ENCODE data around the gene TMEM154.

Gene TMEM154

GRCh38 chr4:152643153-152644035, 36.4 kb downstream of the TMEM154 start:
- H3K27ac ChIP-seq (ENCODE audit: low read depth, low read length) = no peak overlapping the region
- 68% methylated on average over 8 of the region's 8 CpGs for WGBS

GRCh38 chr4:152640058-152640921, 39.5 kb downstream of the TMEM154 start:
- WGBS = 71% methylated on average over 8 of the region's 8 CpGs
- Histone ChIP-seq H3K27ac (ENCODE audit: low read depth, low read length) (no peak overlapping the region), H3K27me3 (ENCODE audit: insufficient read depth, low read length) (no peaks in the 10 kb centered on the region), H3K4me1 (ENCODE audit: insufficient read depth, low read length) (peaks cover 25% of the 10 kb centered on the region), H3K4me3 (ENCODE audit: low read length) (no peak overlapping the region), H3K9ac (ENCODE audit: low read depth, low read length) (no peak overlapping the region), H3K36me3 (ENCODE audit: insufficient read depth, low read length) (no peaks in the 10 kb centered on the region), H3K9me3 (ENCODE audit: insufficient read depth, low read depth, low read length) (no peaks in the 10 kb centered on the region)

More at GRCh38 chr4:152643153-152644035, 36.4 kb downstream of the TMEM154 start:
- Histone ChIP-seq H3K27me3 (ENCODE audit: insufficient read depth, low read length) (no peaks in the 10 kb centered on the region), H3K4me3 (ENCODE audit: low read length) (no peak overlapping the region), H3K36me3 (ENCODE audit: insufficient read depth, low read length) (no peaks in the 10 kb centered on the region), H3K9me3 (ENCODE audit: insufficient read depth, low read depth, low read length) (no peaks in the 10 kb centered on the region), H3K9ac (ENCODE audit: low read depth, low read length) (no peak overlapping the region), H3K4me1 (ENCODE audit: insufficient read depth, low read length) (peaks cover 33% of the 10 kb centered on the region)

- Histone ChIP-seq H3K4me1 (ENCODE audit: insufficient read depth, low read length) (peaks cover 19% of the 10 kb centered on the region), H3K27me3 (ENCODE audit: insufficient read depth, low read length) (no peaks in the 10 kb centered on the region), H3K36me3 (ENCODE audit: insufficient read depth, low read length) (no peaks in the 10 kb centered on the region), H3K4me3 (ENCODE audit: low read length) (no peak overlapping the region), H3K9ac (ENCODE audit: low read depth, low read length) (no peak overlapping the region), H3K27ac (ENCODE audit: low read depth, low read length) (no peak overlapping the region), H3K9me3 (ENCODE audit: insufficient read depth, low read depth, low read length) (no peaks in the 10 kb centered on the region)
- WGBS = 93% methylated on average over 4 of the region's 4 CpGs
These were observed 43.9 kb downstream of the TMEM154 start for GRCh38 chr4:152635851-152636250.

- WGBS = 92% methylated on average over 1 of the region's 4 CpGs
- Histone ChIP-seq H3K9ac (ENCODE audit: low read depth, low read length) (no peak overlapping the region), H3K9me3 (ENCODE audit: insufficient read depth, low read depth, low read length) (no peaks in the 10 kb centered on the region), H3K27me3 (ENCODE audit: insufficient read depth, low read length) (no peaks in the 10 kb centered on the region), H3K27ac (ENCODE audit: low read depth, low read length) (no peak overlapping the region), H3K36me3 (ENCODE audit: insufficient read depth, low read length) (no peaks in the 10 kb centered on the region), H3K4me3 (ENCODE audit: low read length) (no peak overlapping the region), H3K4me1 (ENCODE audit: insufficient read depth, low read length) (peaks cover 14% of the 10 kb centered on the region)
These were observed 45.6 kb downstream of the TMEM154 start for GRCh38 chr4:152634110-152634760.

- Histone ChIP-seq H3K4me1 (ENCODE audit: insufficient read depth, low read length) (peaks cover 14% of the 10 kb centered on the region), H3K27me3 (ENCODE audit: insufficient read depth, low read length) (no peaks in the 10 kb centered on the region), H3K27ac (ENCODE audit: low read depth, low read length) (no peak overlapping the region), H3K9me3 (ENCODE audit: insufficient read depth, low read depth, low read length) (no peaks in the 10 kb centered on the region), H3K36me3 (ENCODE audit: insufficient read depth, low read length) (no peaks in the 10 kb centered on the region), H3K4me3 (ENCODE audit: low read length) (no peak overlapping the region), H3K9ac (ENCODE audit: low read depth, low read length) (no peak overlapping the region)
- 64% methylated on average over 3 of the region's 3 CpGs for WGBS
These were observed 46.7 kb downstream of the TMEM154 start for GRCh38 chr4:152633118-152633517.

GRCh38 chr4:152630324-152630723, 49.5 kb downstream of the TMEM154 start:
- no peak overlapping the region for H3K27ac ChIP-seq (ENCODE audit: low read depth, low read length)
- no CpG with 5 or more reads among the region's 1 CpG for WGBS
- H3K4me3 ChIP-seq (ENCODE audit: low read length) = no peak overlapping the region
- no peak overlapping the region for H3K9ac ChIP-seq (ENCODE audit: low read depth, low read length)
- H3K9me3 ChIP-seq (ENCODE audit: insufficient read depth, low read depth, low read length) = no peaks in the 10 kb centered on the region
- no peaks in the 10 kb centered on the region for H3K36me3 ChIP-seq (ENCODE audit: insufficient read depth, low read length)
- no peaks in the 10 kb centered on the region for H3K27me3 ChIP-seq (ENCODE audit: insufficient read depth, low read length)
- H3K4me1 ChIP-seq (ENCODE audit: insufficient read depth, low read length) = peaks cover 13% of the 10 kb centered on the region

GRCh38 chr4:152629908-152630307, 49.9 kb downstream of the TMEM154 start:
- H3K27me3 ChIP-seq (ENCODE audit: insufficient read depth, low read length) = no peaks in the 10 kb centered on the region
- no peak overlapping the region for H3K4me3 ChIP-seq (ENCODE audit: low read length)
- H3K9me3 ChIP-seq (ENCODE audit: insufficient read depth, low read depth, low read length) = no peaks in the 10 kb centered on the region
- no peak overlapping the region for H3K27ac ChIP-seq (ENCODE audit: low read depth, low read length)
- 96% methylated on average over 3 of the region's 3 CpGs for WGBS
- peaks cover 9% of the 10 kb centered on the region for H3K4me1 ChIP-seq (ENCODE audit: insufficient read depth, low read length)
- no peak overlapping the region for H3K9ac ChIP-seq (ENCODE audit: low read depth, low read length)
- H3K36me3 ChIP-seq (ENCODE audit: insufficient read depth, low read length) = no peaks in the 10 kb centered on the region

- WGBS = 90% methylated on average over 5 of the region's 5 CpGs
- Histone ChIP-seq H3K36me3 (ENCODE audit: insufficient read depth, low read length) (no peaks in the 10 kb centered on the region), H3K9ac (ENCODE audit: low read depth, low read length) (no peak overlapping the region), H3K27me3 (ENCODE audit: insufficient read depth, low read length) (no peaks in the 10 kb centered on the region), H3K4me3 (ENCODE audit: low read length) (no peak overlapping the region), H3K4me1 (ENCODE audit: insufficient read depth, low read length) (no peaks in the 10 kb centered on the region), H3K27ac (ENCODE audit: low read depth, low read length) (no peak overlapping the region), H3K9me3 (ENCODE audit: insufficient read depth, low read depth, low read length) (no peaks in the 10 kb centered on the region)
These were observed 51.7 kb downstream of the TMEM154 start for GRCh38 chr4:152628128-152628527.

GRCh38 chr4:152626790-152627189, 53.0 kb downstream of the TMEM154 start:
- no peaks in the 10 kb centered on the region for H3K36me3 ChIP-seq (ENCODE audit: insufficient read depth, low read length)
- no peaks in the 10 kb centered on the region for H3K9me3 ChIP-seq (ENCODE audit: insufficient read depth, low read depth, low read length)
- WGBS = 74% methylated on average over 2 of the region's 2 CpGs
- no peak overlapping the region for H3K4me3 ChIP-seq (ENCODE audit: low read length)
- H3K4me1 ChIP-seq (ENCODE audit: insufficient read depth, low read length) = no peaks in the 10 kb centered on the region
- no peak overlapping the region for H3K9ac ChIP-seq (ENCODE audit: low read depth, low read length)
- H3K27me3 ChIP-seq (ENCODE audit: insufficient read depth, low read length) = no peaks in the 10 kb centered on the region
- no peak overlapping the region for H3K27ac ChIP-seq (ENCODE audit: low read depth, low read length)

GRCh38 chr4:152620915-152621314, 58.9 kb downstream of the TMEM154 start:
- no peaks in the 10 kb centered on the region for H3K4me1 ChIP-seq (ENCODE audit: insufficient read depth, low read length)
- no peaks in the 10 kb centered on the region for H3K9me3 ChIP-seq (ENCODE audit: insufficient read depth, low read depth, low read length)
- no peak overlapping the region for H3K9ac ChIP-seq (ENCODE audit: low read depth, low read length)
- H3K36me3 ChIP-seq (ENCODE audit: insufficient read depth, low read length) = no peaks in the 10 kb centered on the region
- no peak overlapping the region for H3K4me3 ChIP-seq (ENCODE audit: low read length)
- no peaks in the 10 kb centered on the region for H3K27me3 ChIP-seq (ENCODE audit: insufficient read depth, low read length)
- no peak overlapping the region for H3K27ac ChIP-seq (ENCODE audit: low read depth, low read length)

GRCh38 chr4:152620218-152620617, 59.6 kb downstream of the TMEM154 start:
- no peaks in the 10 kb centered on the region for H3K9me3 ChIP-seq (ENCODE audit: insufficient read depth, low read depth, low read length)

More at GRCh38 chr4:152620218-152620617, 59.6 kb downstream of the TMEM154 start:
- Histone ChIP-seq H3K4me1 (ENCODE audit: insufficient read depth, low read length) (no peaks in the 10 kb centered on the region), H3K27me3 (ENCODE audit: insufficient read depth, low read length) (no peaks in the 10 kb centered on the region), H3K4me3 (ENCODE audit: low read length) (no peak overlapping the region), H3K27ac (ENCODE audit: low read depth, low read length) (no peak overlapping the region), H3K36me3 (ENCODE audit: insufficient read depth, low read length) (no peaks in the 10 kb centered on the region), H3K9ac (ENCODE audit: low read depth, low read length) (no peak overlapping the region)
- 95% methylated on average over 1 of the region's 1 CpG for WGBS
